HG03060 (cell line): Measurements from ENCODE around the gene ATP13A2.
A peak's percentile ranks its signal among the peaks of the same experiment; 100 is the strongest.

Source experiments
- ATAC-seq: cut with Tn5 transposase; IDR thresholded peaks from one replicate; pipeline ENCODE4 v1.9.1; 2021; ENCODE audit warnings: low read depth, moderate number of reproducible peaks; ENCODE audit not compliant: unreplicated experiment

The ATP13A2 gene

GRCh38 chr1:17011439-17012307 is at the start of gene ATP13A2:
Gene ATP13A2 (minus strand): TSS chr1:17011928. CDS start chr1:17011738, 190 bp downstream.
- no peak for ATAC-seq

GRCh38 chr1:17061486-17061885 is 49.8 kb upstream of the ATP13A2 start:
- no peak for ATAC-seq

- no peak for ATAC-seq
Measured at GRCh38 chr1:17060306-17060749, 48.6 kb upstream of the ATP13A2 start.

DNA sequence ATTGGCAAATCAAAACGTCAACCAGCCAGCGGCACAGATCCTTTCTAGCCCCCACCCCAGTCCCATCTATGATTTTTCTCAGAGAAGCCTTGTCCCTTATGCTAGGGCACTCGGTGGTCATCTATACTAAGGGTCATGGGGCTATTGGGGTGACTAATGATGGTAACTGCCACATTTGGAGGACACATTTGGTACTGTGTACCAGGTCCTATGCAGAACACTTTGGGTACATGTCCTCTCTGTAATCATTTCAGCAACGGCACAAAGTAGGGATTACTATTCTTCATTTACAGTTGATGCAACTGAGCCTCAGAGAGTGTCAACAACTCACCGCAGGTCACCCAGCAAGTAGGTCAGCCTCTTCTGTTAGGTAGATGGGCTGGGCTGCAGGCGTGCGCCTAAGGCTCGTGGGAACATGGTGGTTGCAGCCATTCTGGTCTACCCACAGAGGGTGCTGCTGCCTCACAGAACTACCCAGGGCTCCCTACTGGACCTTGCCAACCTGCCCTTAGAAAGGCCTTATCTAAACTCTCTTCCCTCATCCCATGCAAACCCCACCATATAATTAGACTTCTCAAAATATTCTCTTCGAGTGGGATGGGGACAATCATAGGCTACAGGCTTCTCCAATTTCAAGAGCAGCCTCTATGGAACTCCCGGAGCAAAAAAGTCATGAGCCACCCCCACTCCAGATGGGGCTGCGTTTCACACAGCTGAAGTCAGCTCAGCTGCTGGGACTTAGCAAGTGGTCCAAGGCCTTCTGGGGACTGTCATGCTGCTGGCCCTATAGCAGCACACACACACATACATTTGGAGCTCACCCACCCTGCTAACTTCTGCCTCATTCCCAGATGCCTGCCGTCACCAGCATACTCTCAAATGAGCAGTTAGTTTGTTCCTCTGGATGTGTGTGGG is 47.9 kb upstream of the ATP13A2 start:
- no peak for ATAC-seq

GRCh38 chr1:17056551-17056950 is 44.8 kb upstream of the ATP13A2 start:
- ATAC-seq: no peak

DNA sequence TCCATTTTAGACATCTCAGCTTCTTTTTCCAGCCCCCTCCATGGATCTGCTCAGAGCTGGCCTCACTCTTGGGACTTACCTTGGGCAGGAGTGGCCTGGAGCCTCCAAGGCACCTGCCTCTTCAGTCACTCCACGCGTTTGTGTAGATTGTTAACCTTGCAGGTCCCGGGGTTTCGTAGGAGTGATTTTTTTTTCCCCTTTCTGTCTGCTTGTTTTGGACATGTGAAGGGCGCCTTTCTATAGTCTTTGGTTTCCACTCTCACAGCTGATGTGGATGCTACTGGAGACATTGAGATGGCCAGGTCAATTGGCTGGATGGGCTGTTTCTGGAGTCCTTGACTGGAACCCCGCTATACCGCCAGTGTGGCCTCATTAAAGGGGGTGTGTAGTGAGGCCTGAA is 44.1 kb upstream of the ATP13A2 start:
- ATAC-seq: no peak

- peak; percentile 96 for ATAC-seq
Measured at GRCh38 chr1:17053685-17054410, 42.1 kb upstream of the ATP13A2 start, which contains the start of gene SDHB. Gene SDHB (minus strand): TSS chr1:17054032. CDS start chr1:17054019, 13 bp downstream.

GRCh38 chr1:17053086-17053684 is 41.5 kb upstream of the ATP13A2 start:
- no peak for ATAC-seq

GRCh38 chr1:17052641-17053040 is 40.9 kb upstream of the ATP13A2 start:
- ATAC-seq: no peak

DNA sequence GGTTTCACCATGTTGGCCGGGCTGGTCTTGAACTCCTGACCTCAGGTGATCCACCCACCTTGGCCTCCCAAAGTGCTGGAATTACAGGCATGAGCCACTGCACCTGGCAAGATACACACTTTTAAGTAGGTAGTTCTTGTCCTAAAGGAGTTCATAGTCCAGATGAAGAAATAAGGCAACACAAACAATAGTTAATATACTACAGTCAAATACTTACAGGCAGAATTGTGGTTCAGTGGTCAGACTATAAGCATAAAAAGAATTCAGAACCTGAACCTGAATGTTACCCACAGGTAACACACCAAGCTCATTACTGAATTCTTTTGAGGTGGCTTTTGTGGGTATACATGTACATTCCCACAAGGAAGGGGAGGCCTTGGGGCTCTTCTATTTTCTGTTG is 40.3 kb upstream of the ATP13A2 start:
- no peak for ATAC-seq

DNA sequence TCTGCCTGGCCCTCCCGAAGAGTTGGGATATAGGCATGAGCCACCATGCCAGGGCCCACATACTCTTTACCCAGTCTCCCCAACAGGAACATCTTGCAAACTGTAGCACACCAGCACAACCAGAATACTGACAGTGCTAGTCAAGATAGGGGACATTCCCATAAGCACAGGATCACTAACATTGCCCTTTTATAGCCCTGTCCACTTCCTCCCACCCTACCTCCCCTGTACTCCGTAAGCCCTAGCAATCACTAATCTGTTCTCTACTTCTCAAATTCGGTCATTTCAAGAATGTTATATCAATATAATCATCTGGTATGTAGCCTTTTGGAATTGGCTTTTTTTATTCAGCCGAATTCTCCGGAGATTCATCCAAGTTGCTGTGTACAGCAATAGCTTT is 36.2 kb upstream of the ATP13A2 start:
- ATAC-seq: no peak

DNA sequence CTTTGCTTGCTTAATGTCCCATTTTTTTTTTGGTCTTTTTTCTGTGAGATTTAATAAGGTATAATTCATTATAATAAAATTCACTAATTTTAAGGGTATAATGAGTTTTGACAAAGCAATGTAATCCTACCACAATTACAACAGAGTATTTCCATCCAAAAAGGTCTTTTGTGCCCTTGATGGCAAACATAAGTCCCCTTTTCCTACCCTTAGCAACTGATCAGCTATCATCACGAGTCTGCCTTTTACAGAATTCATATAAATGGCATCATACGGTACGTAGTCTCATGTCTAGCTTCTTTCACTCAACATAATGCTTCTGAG is 34.6 kb upstream of the ATP13A2 start:
- no peak for ATAC-seq

DNA sequence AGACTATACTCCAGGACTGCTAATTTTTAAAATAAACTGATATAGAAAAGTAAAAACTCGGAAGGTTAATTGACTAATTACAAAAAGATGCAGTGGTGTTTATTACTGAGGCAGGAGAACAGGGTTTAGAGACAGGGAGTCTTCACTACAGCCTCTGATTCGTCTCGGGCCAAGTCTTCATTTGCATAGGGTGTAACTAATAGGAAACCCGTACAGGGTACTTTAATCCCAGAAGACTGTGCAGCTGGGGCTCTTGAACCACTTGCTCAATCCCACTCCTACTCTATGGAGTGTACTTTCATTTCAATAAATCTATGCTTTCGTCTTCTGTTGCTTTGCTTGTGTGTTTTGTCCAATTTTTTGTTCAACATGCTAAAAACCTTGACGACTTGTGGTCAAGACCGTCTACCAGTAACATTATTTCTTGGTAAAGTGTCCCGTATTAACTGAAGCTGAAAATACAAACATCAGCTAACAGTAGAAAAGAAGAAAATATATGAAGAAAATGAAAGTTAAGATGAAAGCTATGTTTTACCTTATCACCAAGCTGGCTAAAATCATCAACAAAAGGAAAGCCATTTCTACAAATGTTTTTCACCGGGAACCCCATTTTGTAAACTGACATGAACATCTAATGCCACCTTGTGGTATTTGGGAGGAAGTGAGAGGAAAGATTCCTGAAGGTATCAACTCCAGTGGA is 34.1 kb upstream of the ATP13A2 start:
- no peak for ATAC-seq

DNA sequence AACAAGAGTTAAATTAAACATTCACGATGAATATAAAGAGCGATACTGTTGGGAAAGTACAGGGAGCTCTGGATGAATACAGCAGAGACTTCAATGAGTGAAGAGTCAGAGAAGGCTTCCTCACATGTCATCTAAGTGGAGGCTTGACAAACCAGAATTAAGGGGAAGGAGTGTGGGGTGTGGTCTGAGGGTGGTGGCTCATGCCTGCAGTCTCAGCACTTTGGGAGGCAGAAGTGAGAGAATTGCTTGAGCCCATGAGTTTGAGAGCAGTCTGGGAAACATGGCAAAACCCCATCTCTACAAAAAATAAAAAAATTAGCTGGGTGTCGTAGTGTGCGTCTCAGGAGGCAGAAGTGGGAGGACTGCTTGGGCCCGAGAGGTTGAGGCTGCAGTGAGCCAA is 33.4 kb upstream of the ATP13A2 start:
- ATAC-seq: no peak

GRCh38 chr1:17043676-17044075 is 31.9 kb upstream of the ATP13A2 start:
- ATAC-seq: no peak

- no peak for ATAC-seq
Measured at GRCh38 chr1:17040135-17040534, 28.4 kb upstream of the ATP13A2 start.

- ATAC-seq: no peak
Measured at GRCh38 chr1:17039522-17039921, 27.8 kb upstream of the ATP13A2 start.

GRCh38 chr1:17033481-17033880 is 21.8 kb upstream of the ATP13A2 start:
- no peak for ATAC-seq

DNA sequence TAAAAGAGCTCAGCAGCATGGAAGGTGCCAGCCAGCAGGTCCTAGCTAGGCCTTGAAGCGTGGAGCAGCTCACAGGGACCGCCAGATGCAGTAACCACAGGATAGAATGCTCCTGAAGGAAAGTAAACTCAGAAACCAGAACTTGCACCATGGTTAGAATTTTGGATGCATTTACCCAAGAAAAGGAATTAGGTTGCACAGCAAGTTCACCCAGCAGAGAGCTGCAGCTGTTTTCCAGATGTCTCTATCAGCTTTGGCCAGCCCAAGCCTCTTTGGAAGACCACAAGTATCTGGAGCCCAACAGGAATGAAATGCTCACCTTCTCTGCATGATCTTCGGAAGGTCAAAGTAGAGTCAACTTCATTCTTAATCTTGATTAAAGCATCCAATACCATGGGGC is 21.0 kb upstream of the ATP13A2 start:
- ATAC-seq: no peak

DNA sequence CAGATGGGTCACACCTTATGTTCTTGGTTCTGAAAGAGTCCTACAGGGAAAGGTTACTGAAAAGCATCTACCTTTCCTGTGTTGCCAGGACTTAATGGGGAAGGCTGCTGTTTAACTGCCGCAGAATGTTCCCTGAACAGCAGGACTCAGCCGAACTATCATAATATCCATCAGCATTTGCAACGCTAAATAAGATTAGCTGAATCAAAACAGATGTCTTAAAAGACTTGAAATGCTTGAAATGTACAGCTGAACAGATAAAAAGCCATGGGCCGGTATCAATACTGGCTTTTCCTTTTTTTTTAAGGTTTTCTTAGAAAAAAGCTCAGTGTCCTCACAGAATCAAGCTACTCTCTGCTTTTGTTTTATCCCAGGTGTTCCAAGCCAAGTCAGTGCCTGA is 19.7 kb upstream of the ATP13A2 start:
- ATAC-seq: no peak
